ENCODE measurements around the gene HIRA. TPM values are rescaled to one million over a fixed set of nuclear protein-coding genes. Genes with fewer than 3 reads are reported as not detected.

HIRA gene
- total RNA-seq, 2 donors from 2014 or later, result 23.1 to 24.9 TPM

DNA sequence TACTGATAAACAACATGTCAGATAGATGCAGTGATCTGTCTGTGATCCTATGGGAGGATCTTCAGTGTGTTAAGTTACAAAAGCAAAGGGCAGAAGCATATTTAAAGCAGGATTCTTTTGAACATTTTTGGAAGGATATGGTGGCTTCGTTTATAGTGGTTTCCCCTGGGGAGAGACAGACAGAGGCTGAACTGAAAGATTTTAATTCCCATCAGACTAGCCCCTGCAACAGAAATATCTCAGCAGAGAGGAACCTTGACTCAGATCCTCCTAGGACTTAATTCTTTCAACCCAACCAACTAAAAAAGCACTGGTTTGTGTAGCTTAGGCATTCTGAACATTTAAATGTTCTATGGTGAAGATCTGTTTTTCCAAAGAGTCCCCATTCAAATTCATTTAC, 145.7 kb downstream of the HIRA start:
- DNase-seq (no peak), ATAC-seq (no peak)
- no peaks in the 10 kb centered on the region for H3K9me3 ChIP-seq (ENCODE audit: control insufficient read depth, low read length, poor library complexity, severe bottlenecking)
- Mint-ChIP-seq H3K27ac (no peak overlapping the region), H3K27me3 (peaks cover 31% of the 10 kb centered on the region), H3K4me3 (no peak overlapping the region), H3K36me3 (ENCODE audit: low read depth) (peaks cover 7% of the 10 kb centered on the region), H3K4me1 (peaks cover 12% of the 10 kb centered on the region)

Other genes with a start within 250 kb of the HIRA start
- 1 to 10 TPM in 1 of 2 donors, under 1 TPM in 1; 0.16 to 1.0 TPM for gene CLTCL1, start 140.0 kb downstream of the HIRA start, total RNA-seq
- 10 to 100 TPM; 10.2 to 11.1 TPM for gene MRPL40, start 812 bp upstream of the HIRA start, total RNA-seq
- 10 to 100 TPM; 31.6 to 32.7 TPM for gene C22orf39, start 16.0 kb upstream of the HIRA start, total RNA-seq
- 10 to 100 TPM; 76.3 to 79.2 TPM for gene UFD1, start 47.5 kb upstream of the HIRA start, total RNA-seq
- under 1 TPM; 0.32 to 0.37 TPM for gene CDC45, start 48.2 kb upstream of the HIRA start, total RNA-seq
- gene CLDN5, start 92.7 kb upstream of the HIRA start, total RNA-seq, result 10 to 100 TPM in 1 of 2 donors, under 1 TPM in 1; 0.87 to 20.0 TPM

Data from T-helper 17 cell (primary cell).